ENCODE measurements around the gene GLRX5. TPM values are rescaled to one million over a fixed set of nuclear protein-coding genes. Genes with fewer than 3 reads are reported as not detected.
"Not testable (repeated sequence)": the region's sequence is repeated elsewhere in the genome, so short reads cannot be mapped to it uniquely, and the experiment has no call there.

The GLRX5 gene
- total RNA-seq, 2 experiments from 2014 or later, result 52.8 to 54.6 TPM

DNA sequence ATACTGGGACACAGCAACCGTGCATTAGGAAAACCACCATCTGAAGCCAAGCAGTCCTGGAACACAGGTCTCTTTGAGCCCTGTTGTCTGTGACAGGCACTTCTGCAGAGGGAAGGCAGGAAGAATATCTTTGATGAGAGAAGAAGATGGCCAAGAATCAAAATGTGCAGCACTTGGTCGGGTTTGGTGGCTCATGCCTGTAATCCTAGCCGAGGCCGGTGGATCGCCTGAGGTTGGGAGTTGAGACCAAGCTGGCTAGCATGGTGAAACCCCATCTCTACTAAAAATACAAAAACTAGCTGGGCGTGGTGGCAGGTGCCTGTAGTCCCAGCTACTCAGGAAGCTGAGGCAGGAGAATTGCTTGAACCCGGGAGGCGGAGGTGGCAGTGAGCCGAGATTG lies 24.5 kb upstream of the GLRX5 start:
- CTCF ChIA-PET, result interaction anchor here (4.0 to 17.6 kb wide), 2 partner anchors 13 to 18 kb away, joined by 18 to 199 read pairs; partner anchors contain the start of gene GLRX5

DNA sequence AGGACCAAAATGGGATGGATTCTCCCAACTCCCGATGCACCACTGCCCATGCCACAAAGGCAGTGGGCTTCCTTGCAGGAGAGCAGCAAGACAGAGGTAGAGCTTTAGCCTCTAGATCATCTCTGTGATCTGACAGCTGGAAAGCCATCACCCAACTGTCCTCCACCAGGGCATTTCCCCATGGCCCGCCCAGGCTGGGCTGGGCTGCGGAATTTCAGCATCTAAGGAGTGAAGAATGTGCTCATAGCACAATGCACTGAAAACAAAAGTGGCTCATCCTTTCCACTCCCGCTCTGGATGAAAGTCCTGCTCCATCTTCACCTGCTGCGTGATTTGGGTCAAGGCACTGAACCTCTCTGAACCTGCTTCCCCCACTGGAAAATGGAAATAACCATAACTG lies 24.0 kb upstream of the GLRX5 start:
- Mint-ChIP-seq H3K9me3 (ENCODE audit: insufficient read depth) (no peaks in the 10 kb centered on the region), H3K36me3 (ENCODE audit: low read depth) (peaks cover 63% of the 10 kb centered on the region), H3K27me3 (ENCODE audit: low read depth) (no peaks in the 10 kb centered on the region), H3K4me3 (no peak overlapping the region), H3K4me1 (ENCODE audit: low read depth) (peaks cover 72% of the 10 kb centered on the region), H3K27ac (peak overlapping the region; percentile 60)
- DNase-seq (no peak), ATAC-seq (no peak)
- ChIA-PET POLR2A (interaction anchor here (0.8 to 1.6 kb wide), 2 partner anchors 9 to 12 kb away, joined by 3 to 5 read pairs; no protein-coding TSS in a partner anchor), CTCF (interaction anchor here (17.6 kb wide), 1 partner anchor 18 kb away, joined by 199 read pairs; the partner anchor contains the start of gene GLRX5)

More for the DNA sequence above, 24.5 kb upstream of the GLRX5 start:
- Mint-ChIP-seq H3K27ac (peak overlapping the region; percentile 76), H3K4me1 (ENCODE audit: low read depth) (peaks cover 75% of the 10 kb centered on the region), H3K36me3 (ENCODE audit: low read depth) (peaks cover 64% of the 10 kb centered on the region)
- H3K4me3 Mint-ChIP-seq; H3K9me3 Mint-ChIP-seq (ENCODE audit: insufficient read depth); H3K27me3 Mint-ChIP-seq (ENCODE audit: low read depth); ATAC-seq; DNase-seq: not testable (repeated sequence)
- POLR2A ChIA-PET, result interaction anchor here (0.8 to 1.6 kb wide), 2 partner anchors 10 to 13 kb away, joined by 3 to 5 read pairs; no protein-coding TSS in a partner anchor

DNA sequence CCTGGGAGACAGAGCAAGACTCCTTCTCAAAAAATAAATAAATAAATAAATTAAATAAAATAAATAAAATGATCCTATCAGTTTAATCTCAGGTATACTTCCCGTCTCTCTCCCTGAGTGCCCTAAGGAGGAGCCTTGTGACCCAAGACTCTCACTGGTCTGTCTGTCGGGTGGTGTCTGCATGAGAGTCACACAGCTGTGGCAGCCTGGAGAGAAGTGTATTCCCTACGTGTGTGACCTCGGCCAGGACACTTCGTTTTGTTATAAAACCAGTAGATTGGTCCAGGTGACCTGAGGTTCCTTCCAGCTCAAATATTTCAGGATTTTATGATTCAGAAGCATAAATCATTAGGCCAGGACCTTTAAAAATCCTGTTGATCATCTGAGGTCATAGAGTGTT lies 23.2 kb upstream of the GLRX5 start:
- ChIA-PET POLR2A (interaction anchor here (1.1 to 1.6 kb wide), 2 partner anchors 11 to 16 kb away, joined by 3 to 5 read pairs; no protein-coding TSS in a partner anchor), CTCF (interaction anchor here (17.6 kb wide), 1 partner anchor 17 kb away, joined by 199 read pairs; the partner anchor contains the start of gene GLRX5)
- ATAC-seq (no peak), DNase-seq (no peak)
- Mint-ChIP-seq H3K27me3 (ENCODE audit: low read depth) (no peaks in the 10 kb centered on the region), H3K4me3 (no peak overlapping the region), H3K27ac (no peak overlapping the region), H3K9me3 (ENCODE audit: insufficient read depth) (no peaks in the 10 kb centered on the region), H3K36me3 (ENCODE audit: low read depth) (peaks cover 58% of the 10 kb centered on the region), H3K4me1 (ENCODE audit: low read depth) (peaks cover 63% of the 10 kb centered on the region)

DNA sequence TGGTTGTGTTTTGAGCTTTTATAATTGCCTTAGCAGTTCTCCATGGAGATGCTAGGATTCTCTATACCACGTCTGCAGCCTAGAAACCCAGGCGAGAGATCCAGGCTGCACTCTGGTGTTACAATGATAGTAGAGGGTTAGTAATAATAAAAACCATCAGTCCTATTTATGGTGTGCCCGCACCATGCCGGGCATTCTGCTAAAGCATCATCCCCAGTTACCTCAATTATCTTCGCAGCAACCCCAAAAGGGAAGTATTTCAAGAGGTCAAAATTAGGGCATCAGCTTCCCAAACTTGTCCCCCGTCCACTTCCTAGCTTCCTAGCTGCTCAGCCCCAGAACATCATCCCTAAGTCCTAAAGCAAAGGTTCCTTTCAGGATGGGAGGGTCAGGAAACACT lies 21.6 kb upstream of the GLRX5 start:
- POLR2A ChIA-PET, result interaction anchor here (1.2 to 2.9 kb wide), 2 partner anchors 10 to 11 kb away, joined by 6 to 19 read pairs; no protein-coding TSS in a partner anchor
- H3K27ac Mint-ChIP-seq, result peak overlapping the region; percentile 1
- CTCF ChIA-PET, result interaction anchor here (0.6 to 17.6 kb wide), 3 partner anchors 15 to 536 kb away, joined by 3 to 199 read pairs (median 5); partner anchors contain the start of gene GLRX5
- no peaks in the 10 kb centered on the region for H3K27me3 Mint-ChIP-seq (ENCODE audit: low read depth)
- ATAC-seq (no peak), DNase-seq (no peak)
- H3K9me3 Mint-ChIP-seq (ENCODE audit: insufficient read depth), result no peaks in the 10 kb centered on the region
- no peak overlapping the region for H3K4me3 Mint-ChIP-seq
- peaks cover 44% of the 10 kb centered on the region for H3K36me3 Mint-ChIP-seq (ENCODE audit: low read depth)
- peaks cover 63% of the 10 kb centered on the region for H3K4me1 Mint-ChIP-seq (ENCODE audit: low read depth)

DNA sequence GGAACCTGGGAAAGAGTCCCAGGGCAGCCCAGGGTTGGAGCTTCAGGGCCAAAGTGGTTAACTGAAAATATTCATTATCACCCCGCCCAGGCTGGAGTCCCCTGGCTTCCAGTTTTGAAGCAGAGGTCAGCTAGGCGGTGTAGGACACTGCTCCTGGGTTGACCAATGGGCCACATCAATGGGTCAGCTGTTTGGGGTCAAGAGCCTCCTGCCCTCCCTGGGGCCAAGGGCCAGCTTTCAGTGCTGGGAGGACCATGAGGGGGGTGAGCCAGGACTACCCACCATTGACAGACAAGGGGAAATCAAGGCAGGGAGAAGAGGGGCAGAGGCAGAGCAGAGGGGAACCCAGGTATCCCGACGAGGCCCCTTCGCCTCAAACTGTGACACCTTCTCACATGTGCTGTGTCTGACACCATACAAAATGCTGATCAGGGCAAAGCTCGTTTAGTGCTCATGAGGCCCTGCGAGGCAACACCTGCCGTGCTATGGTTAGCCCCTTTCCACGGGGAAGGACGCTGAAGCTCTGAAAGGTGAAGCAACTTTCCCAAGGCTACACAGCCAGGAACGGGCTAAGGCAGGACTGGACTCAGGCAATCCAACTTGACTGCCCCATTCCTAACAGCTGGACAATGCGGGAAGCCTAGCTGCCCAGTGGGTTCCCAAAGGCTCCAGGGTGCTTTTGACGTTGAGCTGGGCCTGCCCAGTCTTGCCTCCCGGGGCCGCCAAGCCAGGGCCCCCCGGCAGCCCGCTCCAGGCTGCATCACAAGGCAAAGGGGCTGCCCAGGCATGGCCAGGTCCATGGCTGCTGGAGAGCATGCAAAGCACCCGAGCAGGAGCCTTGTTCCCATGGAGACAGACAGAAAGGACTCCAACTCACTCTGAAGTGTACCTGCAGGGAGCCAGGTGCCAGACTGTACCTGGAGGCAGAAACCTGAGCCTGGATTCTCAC lies 20.4 kb upstream of the GLRX5 start:
- POLR2A ChIA-PET, result interaction anchor here (0.9 to 6.2 kb wide), 8 partner anchors 10 to 71 kb away, joined by 3 to 47 read pairs (median 6); partner anchors contain the start of gene GLRX5
- Mint-ChIP-seq H3K27ac (peak overlapping the region; percentile 84), H3K36me3 (ENCODE audit: low read depth) (peaks cover 35% of the 10 kb centered on the region), H3K27me3 (ENCODE audit: low read depth) (no peaks in the 10 kb centered on the region), H3K9me3 (ENCODE audit: insufficient read depth) (no peaks in the 10 kb centered on the region), H3K4me1 (ENCODE audit: low read depth) (peaks cover 66% of the 10 kb centered on the region), H3K4me3 (peak overlapping the region; percentile 91)
- DNase-seq, result no peak
- ATAC-seq, result no peak
- CTCF ChIA-PET, result interaction anchor here (0.9 to 17.6 kb wide), 10 partner anchors 9 to 72 kb away, joined by 3 to 199 read pairs (median 6); partner anchors contain the start of gene GLRX5

DNA sequence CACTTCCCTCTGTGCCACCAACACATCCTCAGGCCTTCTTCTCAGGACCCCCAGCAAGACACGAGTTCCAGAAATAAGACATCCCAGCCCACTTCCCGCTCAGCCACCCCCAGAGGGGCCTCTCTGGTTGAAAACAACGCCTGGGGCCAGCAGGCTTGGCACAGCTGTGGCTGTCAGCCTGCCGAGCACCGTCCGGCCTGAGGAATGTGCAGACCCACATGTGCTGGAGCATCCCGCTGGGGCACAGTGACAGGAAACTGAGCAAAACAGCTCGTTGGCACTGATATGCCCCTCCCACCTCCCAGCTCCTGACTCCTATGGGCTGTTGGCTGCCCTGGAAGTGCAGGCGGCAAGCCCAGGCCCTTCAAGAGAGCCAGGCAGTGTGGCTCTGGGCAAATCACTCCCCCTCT lies 19.8 kb upstream of the GLRX5 start:
- no peak for DNase-seq
- H3K27me3 Mint-ChIP-seq (ENCODE audit: low read depth), result no peaks in the 10 kb centered on the region
- CTCF ChIA-PET, result interaction anchor here (0.9 to 17.6 kb wide), 10 partner anchors 10 to 73 kb away, joined by 3 to 199 read pairs (median 7); partner anchors contain the start of gene GLRX5
- POLR2A ChIA-PET, result interaction anchor here (0.8 to 6.2 kb wide), 10 partner anchors 9 to 72 kb away, joined by 3 to 47 read pairs (median 6); partner anchors contain the start of gene GLRX5
- H3K36me3 Mint-ChIP-seq (ENCODE audit: low read depth), result peaks cover 29% of the 10 kb centered on the region
- no peaks in the 10 kb centered on the region for H3K9me3 Mint-ChIP-seq (ENCODE audit: insufficient read depth)
- peak overlapping the region; percentile 91 for H3K4me3 Mint-ChIP-seq
- H3K4me1 Mint-ChIP-seq (ENCODE audit: low read depth), result peaks cover 68% of the 10 kb centered on the region
- peak overlapping the region; percentile 84 for H3K27ac Mint-ChIP-seq
- no peak for ATAC-seq

DNA sequence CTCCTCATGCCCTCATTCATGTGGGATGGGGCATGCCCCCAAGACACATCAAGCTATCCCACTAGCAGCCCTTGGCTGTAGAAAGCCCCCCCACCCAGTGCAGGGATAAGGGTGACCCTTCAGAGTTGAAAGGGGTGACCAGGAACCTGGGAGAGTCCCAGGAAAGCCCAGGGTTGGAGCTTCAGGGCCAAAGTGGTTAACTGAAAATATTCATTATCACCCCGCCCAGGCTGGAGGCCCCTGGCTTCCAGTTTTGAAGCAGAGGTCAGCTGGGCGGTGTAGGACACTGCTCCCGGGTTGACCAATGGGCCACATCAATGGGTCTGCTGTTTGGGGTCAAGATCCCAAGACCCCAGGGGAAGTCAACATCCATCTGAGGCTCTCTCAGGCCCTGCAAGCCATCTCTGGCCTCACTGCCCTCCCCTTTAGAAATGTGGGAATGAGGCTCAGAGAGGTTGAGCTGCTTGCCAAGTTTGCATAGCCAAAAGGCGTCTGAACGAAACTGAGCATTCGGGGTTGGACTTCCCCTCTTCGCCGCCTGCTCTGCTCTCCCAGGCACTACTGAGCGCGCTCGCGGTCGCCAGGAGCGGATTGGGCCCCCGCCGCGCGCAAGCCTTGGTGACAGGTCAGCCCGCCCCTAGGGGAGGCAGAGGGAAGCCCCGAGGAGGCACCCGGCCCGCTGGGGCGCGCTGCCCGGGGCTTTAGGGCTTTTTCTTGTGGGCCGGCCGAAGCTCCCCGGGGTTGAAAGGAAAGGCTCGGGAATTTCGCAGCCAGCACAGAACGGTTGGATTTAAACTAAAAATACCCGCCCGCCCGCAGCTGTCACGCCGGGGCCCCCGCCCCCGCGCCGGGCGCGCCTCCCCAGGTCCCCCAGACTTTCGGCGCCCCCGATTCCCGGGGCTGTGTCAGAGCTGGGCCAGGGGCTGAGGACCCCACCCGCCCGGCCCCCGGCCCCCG lies 19.0 kb upstream of the GLRX5 start:
- ATAC-seq (peak; percentile 85), DNase-seq (peak; percentile 86)
- peak overlapping the region; percentile 91 for H3K4me3 Mint-ChIP-seq
- ChIA-PET CTCF (interaction anchor here (0.9 to 17.6 kb wide), 11 partner anchors 10 to 74 kb away, joined by 3 to 199 read pairs (median 5); partner anchors contain the start of gene GLRX5), POLR2A (interaction anchor here (0.7 to 6.2 kb wide), 13 partner anchors 8 to 73 kb away, joined by 3 to 47 read pairs (median 4); partner anchors contain the start of gene GLRX5)
- no peaks in the 10 kb centered on the region for H3K9me3 Mint-ChIP-seq (ENCODE audit: insufficient read depth)
- H3K36me3 Mint-ChIP-seq (ENCODE audit: low read depth), result peaks cover 26% of the 10 kb centered on the region
- H3K4me1 Mint-ChIP-seq (ENCODE audit: low read depth), result peaks cover 66% of the 10 kb centered on the region
- peak overlapping the region; percentile 85 for H3K27ac Mint-ChIP-seq
- no peaks in the 10 kb centered on the region for H3K27me3 Mint-ChIP-seq (ENCODE audit: low read depth)

DNA sequence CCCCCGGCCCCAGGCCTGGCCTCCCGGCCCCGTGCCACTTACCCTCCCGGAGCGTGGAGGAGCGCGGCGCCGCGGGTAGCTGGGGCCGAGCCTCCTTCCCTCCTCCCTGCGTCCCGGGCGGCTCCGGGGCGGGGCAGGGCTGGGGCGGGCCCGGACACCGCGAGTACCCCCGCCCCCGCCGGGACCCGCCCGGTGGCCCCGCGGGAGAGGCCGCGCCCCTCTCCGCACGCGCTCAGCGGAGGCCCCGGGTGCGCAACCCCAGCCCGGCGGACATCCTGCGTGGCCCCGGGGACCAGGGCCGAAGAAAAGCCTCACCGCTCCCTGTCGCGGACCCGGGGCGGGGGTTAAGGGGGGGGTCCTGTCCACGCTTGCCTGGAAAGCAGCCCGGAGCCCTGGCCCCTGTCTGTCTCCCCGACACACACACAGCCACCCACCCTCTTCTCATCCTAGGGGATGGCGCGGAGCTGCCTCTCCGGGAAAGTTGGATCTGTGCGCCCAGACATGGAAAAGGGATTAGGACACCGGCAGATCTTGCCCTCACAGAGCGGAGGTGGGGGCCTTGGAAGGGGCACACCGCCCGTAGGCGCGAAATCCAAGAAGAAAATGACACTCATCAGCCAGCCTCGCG lies 18.2 kb upstream of the GLRX5 start, which contains the start of gene SYNE3:
Gene SYNE3, minus strand, starts transcription at position 97 of the 628 bp plus-strand sequence. CDS start 40,829 bp downstream, outside the sequence.
- peaks cover 24% of the 10 kb centered on the region for H3K36me3 Mint-ChIP-seq (ENCODE audit: low read depth)
- DNase-seq (peak; percentile 63), ATAC-seq (peak; percentile 69)
- peak within 1 kb of the TSS; percentile 96 for H3K27ac Mint-ChIP-seq
- ChIA-PET POLR2A (interaction anchor here (1.2 to 6.2 kb wide), 5 partner anchors 10 to 18 kb away, joined by 3 to 47 read pairs (median 6); partner anchors contain the start of gene GLRX5), CTCF (interaction anchor here (1.7 to 17.6 kb wide), 6 partner anchors 11 to 74 kb away, joined by 5 to 199 read pairs (median 10); partner anchors contain the start of gene GLRX5)
- no peaks in the 10 kb centered on the region for H3K27me3 Mint-ChIP-seq (ENCODE audit: low read depth)
- no peaks in the 10 kb centered on the region for H3K9me3 Mint-ChIP-seq (ENCODE audit: insufficient read depth)
- peaks cover 68% of the 10 kb centered on the region for H3K4me1 Mint-ChIP-seq (ENCODE audit: low read depth)
- H3K4me3 Mint-ChIP-seq, result peak within 1 kb of the TSS; percentile 91

DNA sequence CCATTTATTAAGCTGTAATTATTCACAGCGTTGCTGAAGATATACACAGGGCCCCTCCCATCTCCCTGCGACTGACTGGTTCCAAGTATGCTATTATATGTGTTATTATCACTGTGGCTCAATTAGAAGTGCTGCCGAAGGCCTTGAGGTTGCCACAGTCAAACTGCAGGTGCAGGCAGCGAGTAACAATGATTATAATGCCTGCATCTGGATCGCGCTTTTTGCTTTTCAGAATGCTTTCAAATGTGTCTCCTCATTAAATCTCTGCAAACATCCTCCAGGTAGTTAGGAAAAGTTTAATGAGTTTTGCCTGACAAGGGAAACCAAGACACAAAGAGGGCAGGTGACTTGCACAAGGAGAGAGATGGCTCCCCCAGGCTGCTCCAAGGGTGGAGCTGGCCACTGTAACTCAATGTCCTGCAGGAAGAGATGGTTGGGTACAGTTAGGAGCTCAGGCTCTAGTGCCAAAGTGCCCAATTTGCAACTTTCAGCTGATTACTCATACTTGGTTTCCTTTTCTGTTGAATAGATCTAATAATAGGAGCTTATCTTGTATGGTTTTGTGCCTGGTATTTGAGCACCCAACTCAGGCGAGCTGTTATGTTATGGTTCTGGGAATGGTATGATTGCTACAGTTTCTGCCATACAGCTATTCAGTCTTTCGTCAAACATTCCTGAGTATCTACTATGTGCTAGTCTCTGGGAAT lies 16.7 kb upstream of the GLRX5 start:
- POLR2A ChIA-PET, result interaction anchor here (0.9 to 6.2 kb wide), 3 partner anchors 14 to 22 kb away, joined by 3 to 47 read pairs (median 5); partner anchors contain the start of gene GLRX5
- no peaks in the 10 kb centered on the region for H3K27me3 Mint-ChIP-seq (ENCODE audit: low read depth)
- H3K9me3 Mint-ChIP-seq (ENCODE audit: insufficient read depth), result no peaks in the 10 kb centered on the region
- CTCF ChIA-PET, result interaction anchor here (0.8 to 1.9 kb wide), 6 partner anchors 9 to 76 kb away, joined by 3 to 22 read pairs (median 6); no protein-coding TSS in a partner anchor
- ATAC-seq, result no peak
- H3K27ac Mint-ChIP-seq, result peak overlapping the region; percentile 96
- peak overlapping the region; percentile 57 for H3K4me3 Mint-ChIP-seq
- no peak for DNase-seq
- H3K36me3 Mint-ChIP-seq (ENCODE audit: low read depth), result peaks cover 21% of the 10 kb centered on the region
- H3K4me1 Mint-ChIP-seq (ENCODE audit: low read depth), result peaks cover 74% of the 10 kb centered on the region

Data from activated CD8-positive, alpha-beta T cell treated with anti-CD3 and anti-CD28 coated beads, Interleukin-2, amount 10 ng/mL, durations not matched to agents 7 days and 5 days (primary cell).